HEK293 (cell line): ENCODE measurements around the gene SLC15A4.

ENCODE experiments used
- CTCF ChIA-PET: fragments of 350-600 bp; formaldehyde crosslinking; extraction: SDS; loops from one replicate; lab custom pipeline; 2021; ENCODE audit warnings: antibody characterized with exemption; lab: Yijun Ruan, JAX
- POLR2A ChIA-PET: fragments of 300-600 bp; formaldehyde crosslinking; extraction: SDS; loops from one replicate; lab custom pipeline; 2020; ENCODE audit warnings: antibody characterized with exemption, inconsistent platforms; lab: Yijun Ruan, JAX
- H3K27ac ChIP-seq: fragments of 200-500 bp; sonication (Bioruptor generic); 2 replicates; pipeline ENCODE4 v1.5.1; 2014; ENCODE audit warnings: low read depth, low read length, control low read depth, inconsistent platforms; ENCODE audit errors: extremely low read depth
- H3K36me3 ChIP-seq, 2 experiments: fragments of 200-500 bp in 1 of 2; sonication (Bioruptor generic) in 1 of 2; 1 replicate in 1 of 2; 2 replicates in 1 of 2; pipeline ENCODE4 v1.5.1; 2014 to 2017; ENCODE audit warnings: inconsistent platforms in 2 of 2, low read length in 2 of 2; ENCODE audit not compliant: control insufficient read depth in 2 of 2, insufficient read depth in 1 of 2
- H3K4me1 ChIP-seq: fragments of 200-500 bp; sonication (Bioruptor generic); 2 replicates; pipeline ENCODE4 v1.5.1; 2014; ENCODE audit warnings: mild to moderate bottlenecking, low read length, inconsistent platforms; ENCODE audit not compliant: control insufficient read depth, insufficient read depth
- H3K4me3 ChIP-seq: 2 replicates; pipeline ENCODE4 v1.5.1; 2011; ENCODE audit warnings: low read depth, mild to moderate bottlenecking, control low read depth, low read length, moderate library complexity
- H3K9me3 ChIP-seq: fragments of 200-500 bp; sonication (Bioruptor generic); 2 replicates; pipeline ENCODE4 v1.5.1; 2014; ENCODE audit warnings: low read depth, low read length, inconsistent platforms; ENCODE audit not compliant: control insufficient read depth, insufficient read depth
- GLIS2 ChIP-seq: fragments of 450-650 bp; formaldehyde crosslinking; IDR thresholded peaks from 2 replicates; pipeline ENCODE4 v1.5.1; 2016; ENCODE audit warnings: missing biosample characterization, missing genetic modification characterization
- KLF1 ChIP-seq: fragments of 450-650 bp; formaldehyde crosslinking; IDR thresholded peaks from 2 replicates; pipeline ENCODE4 v1.5.1; 2016; ENCODE audit warnings: missing biosample characterization, missing genetic modification characterization
- KLF10 ChIP-seq: fragments of 450-650 bp; IDR thresholded peaks from 2 replicates; pipeline ENCODE4 v1.5.1; 2018; ENCODE audit warnings: missing biosample characterization, mild to moderate bottlenecking, missing genetic modification characterization
- KLF7 ChIP-seq: fragments of 450-650 bp; formaldehyde crosslinking; IDR thresholded peaks from 2 replicates; pipeline ENCODE4 v1.5.1; 2016; ENCODE audit warnings: missing biosample characterization, missing genetic modification characterization, borderline replicate concordance
- KLF9 ChIP-seq: fragments of 450-650 bp; formaldehyde crosslinking; IDR thresholded peaks from 2 replicates; pipeline ENCODE4 v1.5.1; 2016; ENCODE audit warnings: missing biosample characterization, missing genetic modification characterization, low read depth
- REST ChIP-seq: fragments of 450-650 bp; formaldehyde crosslinking; IDR thresholded peaks from 2 replicates; pipeline ENCODE4 v1.5.1; 2016; ENCODE audit warnings: missing biosample characterization, missing genetic modification characterization
- SP2 ChIP-seq: fragments of 450-650 bp; formaldehyde crosslinking; IDR thresholded peaks from 2 replicates; pipeline ENCODE4 v1.5.1; 2016; ENCODE audit warnings: missing biosample characterization, missing genetic modification characterization
- ZBTB26 ChIP-seq: fragments of 450-650 bp; formaldehyde crosslinking; optimal IDR thresholded peaks from 2 replicates; pipeline ENCODE3; 2016; ENCODE audit warnings: missing biosample characterization, mild to moderate bottlenecking, missing genetic modification characterization
- ZBTB49 ChIP-seq: fragments of 450-650 bp; formaldehyde crosslinking; IDR thresholded peaks from 2 replicates; pipeline ENCODE4 v1.5.1; 2016; ENCODE audit warnings: missing biosample characterization, missing genetic modification characterization, low read depth
- ZBTB6 ChIP-seq: fragments of 450-650 bp; formaldehyde crosslinking; IDR thresholded peaks from 2 replicates; pipeline ENCODE4 v1.5.1; 2017; ENCODE audit warnings: missing biosample characterization, missing genetic modification characterization
- ZNF449 ChIP-seq: fragments of 450-650 bp; formaldehyde crosslinking; IDR thresholded peaks from 2 replicates; pipeline ENCODE4 v1.5.1; 2017; ENCODE audit warnings: missing biosample characterization, mild to moderate bottlenecking, missing genetic modification characterization, moderate library complexity
- ZNF518A ChIP-seq: fragments of 450-650 bp; formaldehyde crosslinking; conservative IDR thresholded peaks from 2 replicates; pipeline ENCODE4 v1.5.1; 2016; ENCODE audit warnings: low read depth, missing biosample characterization, missing genetic modification characterization
- ZNF623 ChIP-seq: fragments of 450-650 bp; formaldehyde crosslinking; IDR thresholded peaks from 2 replicates; pipeline ENCODE4 v1.5.1; 2016; ENCODE audit warnings: missing biosample characterization, missing genetic modification characterization
- ZNF624 ChIP-seq: fragments of 450-650 bp; formaldehyde crosslinking; IDR thresholded peaks from 2 replicates; pipeline ENCODE4 v1.5.1; 2017; ENCODE audit warnings: missing biosample characterization, missing genetic modification characterization
- ZNF645 ChIP-seq: fragments of 450-650 bp; formaldehyde crosslinking; IDR thresholded peaks from 2 replicates; pipeline ENCODE4; 2016; ENCODE audit warnings: missing biosample characterization, missing genetic modification characterization
- ZNF677 ChIP-seq: fragments of 450-650 bp; IDR thresholded peaks from 2 replicates; pipeline ENCODE4 v1.5.0; 2018; ENCODE audit warnings: missing biosample characterization, mild to moderate bottlenecking, missing genetic modification characterization, moderate library complexity
- ZNF776 ChIP-seq: fragments of 450-650 bp; formaldehyde crosslinking; IDR thresholded peaks from 2 replicates; pipeline ENCODE4 v1.5.0; 2017; ENCODE audit warnings: missing biosample characterization, missing genetic modification characterization, borderline replicate concordance
- ZXDB ChIP-seq: fragments of 450-650 bp; formaldehyde crosslinking; IDR thresholded peaks from 2 replicates; pipeline ENCODE4 v1.5.1; 2016; ENCODE audit warnings: missing biosample characterization, missing genetic modification characterization

SLC15A4 gene

GRCh38 chr12:128823216-128823915, 392 bp downstream of the SLC15A4 start:
- H3K27ac ChIP-seq: peak overlapping the region; percentile 85; the same call in 1 of the 2 replicates
- no peaks in the 10 kb centered on the region for H3K9me3 ChIP-seq
- ChIA-PET POLR2A (interaction anchor here (1.1 to 1.3 kb wide), 3 partner anchors 9 to 13 kb away, joined by 3 to 5 read pairs (median 4); no protein-coding TSS in a partner anchor), CTCF (no interaction called here)
- peaks cover 5% of the 10 kb centered on the region; the same call in 1 of the 2 replicates for H3K4me1 ChIP-seq
- peak overlapping the region; percentile 45 for H3K4me3 ChIP-seq
- H3K36me3 ChIP-seq: peaks cover 0 to 23% of the 10 kb centered on the region in 2 experiments; a peak in 2 of 3 replicates
- TF ChIP-seq ZBTB26 (tag by site-specific recombination) (peak; percentile 83), ZNF677 (tag by site-specific recombination) (0 out of 2 replicates have a peak, but pooled peaks have one; percentile 32), KLF7 (no peak), ZXDB (tag by site-specific recombination) (0 out of 2 replicates have a peak, but pooled peaks have one; percentile 30), ZNF624 (tag by site-specific recombination) (no peak), ZBTB6 (no peak), ZNF776 (tag by site-specific recombination) (no peak), ZNF623 (tag by site-specific recombination) (no peak), ZNF645 (tag by site-specific recombination) (no peak), ZNF449 (tag by site-specific recombination) (peak; percentile 44; the same call in 1 of the 2 replicates), KLF9 (peak; percentile 69), REST (tag by site-specific recombination) (peak; percentile 68), KLF1 (tag by site-specific recombination) (peak; percentile 62), KLF10 (tag by site-specific recombination) (peak; percentile 30; the same call in 1 of the 2 replicates), SP2 (peak; percentile 29), ZNF518A (tag by site-specific recombination) (no peak), GLIS2 (tag by site-specific recombination) (peak; percentile 49; the same call in 1 of the 2 replicates), ZBTB49 (tag by site-specific recombination) (no peak)
